GM12801 (cell line): ENCODE data around the gene RPP40.

Source experiments
- TF ChIP-seq, protein P1 (sequence below): IDR thresholded peaks from one replicate; pipeline ENCODE4 v1.5.1; 2011; ENCODE audit warnings: control low read depth; ENCODE audit not compliant: insufficient read length; ENCODE audit errors: extremely low read depth

RPP40 gene

DNA sequence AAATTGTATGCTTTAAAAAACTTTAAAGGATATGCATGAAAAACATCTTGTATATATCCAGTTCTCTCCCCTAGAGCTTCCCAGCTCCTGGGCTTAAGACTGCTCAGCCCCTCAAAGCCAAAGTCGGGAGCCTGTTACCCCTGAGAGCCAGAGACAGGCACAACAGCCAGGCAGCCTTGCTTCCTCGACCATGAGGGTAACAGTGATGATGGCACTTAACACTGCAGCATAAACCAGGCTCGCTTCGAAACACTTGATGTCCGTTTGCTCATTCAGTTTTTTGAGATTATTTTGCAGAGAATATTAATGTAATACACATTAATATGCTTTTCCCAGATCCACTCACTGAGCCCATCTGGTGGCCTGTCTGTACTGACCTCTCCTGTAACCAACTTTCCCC is 47.2 kb downstream of the RPP40 start:
- TF ChIP-seq, protein P1, sequence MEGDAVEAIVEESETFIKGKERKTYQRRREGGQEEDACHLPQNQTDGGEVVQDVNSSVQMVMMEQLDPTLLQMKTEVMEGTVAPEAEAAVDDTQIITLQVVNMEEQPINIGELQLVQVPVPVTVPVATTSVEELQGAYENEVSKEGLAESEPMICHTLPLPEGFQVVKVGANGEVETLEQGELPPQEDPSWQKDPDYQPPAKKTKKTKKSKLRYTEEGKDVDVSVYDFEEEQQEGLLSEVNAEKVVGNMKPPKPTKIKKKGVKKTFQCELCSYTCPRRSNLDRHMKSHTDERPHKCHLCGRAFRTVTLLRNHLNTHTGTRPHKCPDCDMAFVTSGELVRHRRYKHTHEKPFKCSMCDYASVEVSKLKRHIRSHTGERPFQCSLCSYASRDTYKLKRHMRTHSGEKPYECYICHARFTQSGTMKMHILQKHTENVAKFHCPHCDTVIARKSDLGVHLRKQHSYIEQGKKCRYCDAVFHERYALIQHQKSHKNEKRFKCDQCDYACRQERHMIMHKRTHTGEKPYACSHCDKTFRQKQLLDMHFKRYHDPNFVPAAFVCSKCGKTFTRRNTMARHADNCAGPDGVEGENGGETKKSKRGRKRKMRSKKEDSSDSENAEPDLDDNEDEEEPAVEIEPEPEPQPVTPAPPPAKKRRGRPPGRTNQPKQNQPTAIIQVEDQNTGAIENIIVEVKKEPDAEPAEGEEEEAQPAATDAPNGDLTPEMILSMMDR = no peak

DNA sequence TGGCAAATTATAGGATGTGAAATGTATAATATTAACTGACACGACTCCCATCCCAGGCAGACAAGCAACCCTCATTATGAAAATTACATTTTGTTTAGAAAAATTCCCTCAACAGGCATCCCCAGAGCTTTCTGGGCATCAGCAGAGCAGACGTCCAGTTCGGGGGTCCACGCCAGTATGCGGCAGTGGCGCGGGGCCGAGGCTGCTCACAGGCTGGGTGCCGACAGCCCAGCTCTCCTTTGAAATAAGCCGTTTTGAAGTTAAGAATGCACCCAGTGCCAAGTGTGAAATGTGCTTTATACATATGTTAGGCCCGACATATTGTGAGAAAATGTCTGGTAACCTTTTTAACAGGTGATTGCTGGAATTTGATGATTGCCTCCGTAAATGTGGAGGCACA is 50.4 kb downstream of the RPP40 start:
- TF ChIP-seq, protein P1 = no peak

GRCh38 chr6:4950836-4951533 is 52.9 kb downstream of the RPP40 start:
- TF ChIP-seq, protein P1 = no peak

DNA sequence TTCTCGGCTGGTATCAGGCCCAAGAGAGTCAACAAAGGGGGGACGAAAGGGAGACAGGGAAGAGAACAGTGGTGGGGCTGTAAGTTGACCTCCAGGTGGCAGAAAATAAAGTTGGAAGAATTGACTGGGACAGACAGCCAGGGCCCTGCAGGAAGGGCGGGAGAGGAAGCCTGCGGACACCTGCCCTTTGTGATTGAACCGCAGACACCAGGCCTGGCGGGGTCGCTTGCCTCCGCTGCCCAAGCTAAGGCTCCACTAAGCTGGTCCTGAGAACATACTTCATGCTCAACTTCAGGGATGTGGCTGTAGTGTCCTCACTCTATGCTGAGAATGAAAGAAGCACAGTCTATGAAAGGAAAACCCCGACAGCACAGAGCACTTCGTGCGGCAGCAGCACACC is 53.8 kb downstream of the RPP40 start:
- TF ChIP-seq, protein P1 = no peak

GRCh38 chr6:4948781-4949450 is 54.9 kb downstream of the RPP40 start:
- TF ChIP-seq, protein P1 = no peak

- TF ChIP-seq, protein P1 = no peak
Observed at GRCh38 chr6:4947716-4948115, 56.1 kb downstream of the RPP40 start.

DNA sequence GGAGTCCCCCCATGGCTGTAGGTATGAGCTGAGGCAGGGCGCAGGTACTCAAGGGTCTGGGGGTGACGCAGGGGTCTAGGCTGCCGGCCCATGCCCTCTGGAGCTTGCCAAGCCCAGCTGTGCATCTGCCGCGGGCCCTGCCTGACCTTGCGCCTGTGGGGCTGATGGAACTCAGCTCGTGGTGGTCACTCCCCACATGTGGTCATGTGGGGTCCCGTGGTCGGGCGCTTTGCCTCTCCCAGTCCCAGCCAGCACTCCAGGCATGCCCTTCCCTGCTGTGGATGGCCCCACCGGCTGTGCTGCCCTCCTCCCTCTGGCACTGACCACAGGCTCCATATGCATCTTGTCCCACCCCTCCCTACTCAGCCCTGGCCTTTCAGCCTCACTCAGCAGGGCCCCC is 57.3 kb downstream of the RPP40 start:
- TF ChIP-seq, protein P1 = no peak
